GM23248 (cell line): ENCODE measurements around the gene TTC28. TPM values are rescaled to one million over a fixed set of nuclear protein-coding genes. Genes with fewer than 3 reads are reported as not detected.
A peak's percentile ranks its signal among the peaks of the same experiment; 100 is the strongest.

Experiments used
- DNase-seq: peaks from one replicate; pipeline ENCODE4 v3.0.0-alpha.2; 2015
- H2AFZ ChIP-seq: fragments of 200-600 bp; sonication (generic); 2 replicates; pipeline ENCODE4 v1.6.1; 2016; ENCODE audit warnings: antibody characterized with exemption
- H3F3A ChIP-seq: fragments of 200-600 bp; sonication (generic); 2 replicates; pipeline ENCODE4 v1.6.1; 2016; ENCODE audit warnings: mild to moderate bottlenecking, antibody characterized with exemption, mixed run types; ENCODE audit not compliant: insufficient read depth
- H3K27ac ChIP-seq: fragments of 200-600 bp; sonication (generic); 2 replicates; pipeline ENCODE4 v1.5.1; 2016; ENCODE audit warnings: mild to moderate bottlenecking
- H3K27me3 ChIP-seq: fragments of 200-600 bp; sonication (generic); replicated peaks from 2 replicates; pipeline ENCODE4 v1.6.1; 2016; ENCODE audit warnings: mild to moderate bottlenecking; ENCODE audit not compliant: insufficient read depth
- H3K36me3 ChIP-seq: fragments of 200-600 bp; sonication (generic); 2 replicates; pipeline ENCODE4 v1.6.1; 2016; ENCODE audit warnings: low read depth, mild to moderate bottlenecking
- H3K4me1 ChIP-seq: fragments of 200-600 bp; sonication (generic); 2 replicates; pipeline ENCODE4 v1.6.1; 2016; ENCODE audit warnings: mild to moderate bottlenecking; ENCODE audit not compliant: insufficient read depth
- H3K4me2 ChIP-seq: fragments of 200-600 bp; sonication (generic); one replicate; pipeline ENCODE4 v1.6.1; 2016; ENCODE audit warnings: mild to moderate bottlenecking; ENCODE audit not compliant: unreplicated experiment
- H3K4me3 ChIP-seq: fragments of 200-600 bp; sonication (generic); 2 replicates; pipeline ENCODE4 v1.5.1; 2016; ENCODE audit warnings: mild to moderate bottlenecking
- H3K79me2 ChIP-seq: fragments of 200-600 bp; sonication (generic); 2 replicates; pipeline ENCODE4 v1.6.1; 2016; ENCODE audit warnings: mild to moderate bottlenecking; ENCODE audit not compliant: insufficient read depth
- H3K9ac ChIP-seq: fragments of 200-600 bp; sonication (generic); 2 replicates; pipeline ENCODE4 v1.6.1; 2016; ENCODE audit warnings: mild to moderate bottlenecking
- H3K9me2 ChIP-seq: fragments of 200-600 bp; sonication (generic); 2 replicates; pipeline ENCODE4 v1.6.1; 2016; ENCODE audit warnings: mixed run types, mild to moderate bottlenecking, moderate library complexity; ENCODE audit not compliant: insufficient read depth
- H3K9me3 ChIP-seq: fragments of 200-600 bp; sonication (generic); one replicate; pipeline ENCODE4 v1.6.1; 2017; ENCODE audit warnings: low read depth
- H4K20me1 ChIP-seq: fragments of 200-600 bp; sonication (generic); 2 replicates; pipeline ENCODE4 v1.6.0; 2016; ENCODE audit not compliant: insufficient read depth
- EZH2 ChIP-seq: fragments of 200-600 bp; sonication (generic); IDR thresholded peaks from 2 replicates; pipeline ENCODE4 v1.6.1; 2018; ENCODE audit warnings: antibody characterized with exemption, mild to moderate bottlenecking; ENCODE audit not compliant: insufficient read depth, poor library complexity, severe bottlenecking
- EZH2phosphoT487 ChIP-seq: fragments of 200-600 bp; sonication (generic); IDR thresholded peaks from 2 replicates; pipeline ENCODE4 v1.6.1; 2018; ENCODE audit warnings: antibody characterized with exemption, moderate library complexity, mild to moderate bottlenecking, low read depth; ENCODE audit not compliant: insufficient read depth
- WGBS, 2 experiments: methylation state at CpG; one replicate each; pipeline ENCODE4 v1.1.6; 2015 to 2017; ENCODE audit warnings: low lambda C conversion rate in 2 of 2, low coverage in 1 of 2; ENCODE audit errors: missing lambda C conversion rate in 2 of 2; 5-methylcytosine and 5-hydroxymethylcytosine counted together
- in situ Hi-C: fragments of 300-500 bp; cut with MboI; formaldehyde crosslinking; loops from 2 replicates; pipeline ENCODE4 v1.15.0; 2020
- polyA plus RNA-seq: library from polyadenylated mRNA; unstranded; fragments of >200 nt; fragmentation: Nextera tagmentation; extraction: Ambion mirVana; gene quantifications from 2 replicates; pipeline ENCODE4 v1.2.1, GENCODE V29; 2016
- total RNA-seq: library from RNA; depleted of rRNA; stranded (reverse); fragments of >200 nt; shearing (Covaris generic); gene quantifications from 2 replicates; pipeline ENCODE4 v1.2.3, GENCODE V29; 2014

TTC28 gene
- total and polyA plus RNA-seq, 2 experiments from 2014 or later: 12.5 to 41.9 TPM

GRCh38 chr22:28031383-28031922 is 648.2 kb downstream of the TTC28 start:
- Histone ChIP-seq H3K27me3 (no peaks in the 10 kb centered on the region), H3K9ac (no peak overlapping the region), H4K20me1 (no peaks in the 10 kb centered on the region), H3K4me1 (peaks cover 16% of the 10 kb centered on the region), H3K79me2 (peaks cover 4% of the 10 kb centered on the region; the same call in 1 of the 2 replicates), H3K9me3 (no peaks in the 10 kb centered on the region), H3K4me3 (no peak overlapping the region), H3K36me3 (no peaks in the 10 kb centered on the region), H3K4me2 (no peak overlapping the region), H3F3A (no peaks in the 10 kb centered on the region), H3K27ac (no peak overlapping the region), H2AFZ (no peak overlapping the region), H3K9me2 (no peaks in the 10 kb centered on the region)
- DNase-seq: no peak
- WGBS, 2 experiments: 98 to 99% methylated on average over 6 of the region's 6 CpGs
- in situ Hi-C loops: no loop called here
- TF ChIP-seq EZH2phosphoT487 (no peak), EZH2 (no peak)

GRCh38 chr22:28030473-28030872 is 649.2 kb downstream of the TTC28 start:
- TF ChIP-seq EZH2 (no peak), EZH2phosphoT487 (no peak)
- H3K27ac ChIP-seq: no peak overlapping the region

GRCh38 chr22:28029956-28030355 is 649.7 kb downstream of the TTC28 start:
- Histone ChIP-seq H3K27ac (no peak overlapping the region), H3K4me1 (peaks cover 15% of the 10 kb centered on the region), H2AFZ (no peak overlapping the region), H4K20me1 (no peaks in the 10 kb centered on the region), H3K4me2 (no peak overlapping the region), H3K79me2 (no peaks in the 10 kb centered on the region; the same call in 1 of the 2 replicates), H3K27me3 (no peaks in the 10 kb centered on the region), H3K9ac (no peak overlapping the region), H3K4me3 (no peak overlapping the region), H3K36me3 (no peaks in the 10 kb centered on the region), H3F3A (no peaks in the 10 kb centered on the region), H3K9me2 (no peaks in the 10 kb centered on the region), H3K9me3 (no peaks in the 10 kb centered on the region)
- in situ Hi-C loops: loop anchor here (10.0 kb wide), 1 partner anchor 795 kb away; no protein-coding TSS in a partner anchor
- no peak for TF ChIP-seq EZH2phosphoT487
- TF ChIP-seq EZH2: no peak
- DNase-seq: no peak
- 93 to 94% methylated on average over 9 of the region's 9 CpGs for WGBS, 2 experiments

More at GRCh38 chr22:28030473-28030872, 649.2 kb downstream of the TTC28 start:
- H3K4me2 ChIP-seq: no peak overlapping the region
- H3K36me3 ChIP-seq: no peaks in the 10 kb centered on the region
- in situ Hi-C loops: no loop called here
- no peaks in the 10 kb centered on the region for H4K20me1 ChIP-seq
- no peaks in the 10 kb centered on the region for H3K27me3 ChIP-seq
- H3K9me2 ChIP-seq: no peaks in the 10 kb centered on the region
- H3K79me2 ChIP-seq: no peaks in the 10 kb centered on the region; the same call in 1 of the 2 replicates
- H3K9me3 ChIP-seq: no peaks in the 10 kb centered on the region
- DNase-seq: no peak
- no peak overlapping the region for H3K9ac ChIP-seq
- no peak overlapping the region for H3K4me3 ChIP-seq
- H3K4me1 ChIP-seq: peaks cover 16% of the 10 kb centered on the region
- H3F3A ChIP-seq: no peaks in the 10 kb centered on the region
- H2AFZ ChIP-seq: no peak overlapping the region
- WGBS, 2 experiments: 79 to 81% methylated on average over 4 of the region's 4 CpGs

- H3K4me2 ChIP-seq: no peak overlapping the region
- H3K9ac ChIP-seq: no peak overlapping the region
- 87 to 88% methylated on average over 6 of the region's 6 CpGs for WGBS, 2 experiments
- no peak overlapping the region for H2AFZ ChIP-seq
- H3K9me3 ChIP-seq: no peaks in the 10 kb centered on the region
- H3K27ac ChIP-seq: no peak overlapping the region
- H3K27me3 ChIP-seq: no peaks in the 10 kb centered on the region
- TF ChIP-seq EZH2 (no peak), EZH2phosphoT487 (no peak)
- H3K4me3 ChIP-seq: no peak overlapping the region
- H3K9me2 ChIP-seq: no peaks in the 10 kb centered on the region
- no peaks in the 10 kb centered on the region; the same call in 1 of the 2 replicates for H3K79me2 ChIP-seq
- no peaks in the 10 kb centered on the region for H3F3A ChIP-seq
- no peaks in the 10 kb centered on the region for H4K20me1 ChIP-seq
- H3K4me1 ChIP-seq: peaks cover 9% of the 10 kb centered on the region
- in situ Hi-C loops: loop anchor here (10.0 kb wide), 1 partner anchor 795 kb away; no protein-coding TSS in a partner anchor
- H3K36me3 ChIP-seq: no peaks in the 10 kb centered on the region
- peak; percentile 27 for DNase-seq
Measured at GRCh38 chr22:28029201-28029948, 650.3 kb downstream of the TTC28 start.
